Muscle layer of colon (tissue), 2 donors: ENCODE results near the gene TNFRSF17.
"Not testable (repeated sequence)": the region's sequence is repeated elsewhere in the genome, so short reads cannot be mapped to it uniquely, and the experiment has no call there.

Source experiments
- H3K27ac ChIP-seq: one replicate; pipeline ENCODE4 v1.7.0; 2013; ENCODE audit warnings: low read depth, mild to moderate bottlenecking, low read length, moderate library complexity
- H3K27me3 ChIP-seq, 2 donors: one replicate each; pipeline ENCODE4 v1.7.0; 2013; ENCODE audit warnings: low read length in 2 of 2, mild to moderate bottlenecking in 2 of 2; ENCODE audit not compliant: insufficient read depth in 2 of 2, control insufficient read depth in 1 of 2
- H3K36me3 ChIP-seq: one replicate; pipeline ENCODE4 v1.7.0; 2013; ENCODE audit warnings: mild to moderate bottlenecking, low read length; ENCODE audit not compliant: insufficient read depth
- H3K4me1 ChIP-seq: one replicate; pipeline ENCODE4 v1.7.0; 2013; ENCODE audit warnings: mild to moderate bottlenecking, low read length; ENCODE audit not compliant: insufficient read depth
- H3K4me3 ChIP-seq, 2 donors: one replicate each; pipeline ENCODE4 v1.7.0; 2013; ENCODE audit warnings: low read length in 2 of 2, low read depth in 1 of 2, mild to moderate bottlenecking in 1 of 2, moderate library complexity in 1 of 2
- H3K9ac ChIP-seq: one replicate; pipeline ENCODE4 v1.7.0; 2013; ENCODE audit warnings: low read length
- H3K9me3 ChIP-seq: one replicate; pipeline ENCODE4 v1.7.0; 2013; ENCODE audit warnings: mild to moderate bottlenecking, low read length
- donor health status: abdominal sarcoma.
- donor health status: Adenocarcinoma of cecum.

TNFRSF17 gene

GRCh38 chr16:11955713-11956123 lies 9.3 kb upstream of the TNFRSF17 start:
- no peaks in the 10 kb centered on the region for H3K9me3 ChIP-seq
- no peak overlapping the region for H3K4me3 ChIP-seq
- H3K9ac ChIP-seq = no peak overlapping the region
- no peaks in the 10 kb centered on the region for H3K4me1 ChIP-seq
- H3K36me3 ChIP-seq = no peaks in the 10 kb centered on the region
- no peaks in the 10 kb centered on the region for H3K27me3 ChIP-seq
- H3K27ac ChIP-seq = no peak overlapping the region

DNA sequence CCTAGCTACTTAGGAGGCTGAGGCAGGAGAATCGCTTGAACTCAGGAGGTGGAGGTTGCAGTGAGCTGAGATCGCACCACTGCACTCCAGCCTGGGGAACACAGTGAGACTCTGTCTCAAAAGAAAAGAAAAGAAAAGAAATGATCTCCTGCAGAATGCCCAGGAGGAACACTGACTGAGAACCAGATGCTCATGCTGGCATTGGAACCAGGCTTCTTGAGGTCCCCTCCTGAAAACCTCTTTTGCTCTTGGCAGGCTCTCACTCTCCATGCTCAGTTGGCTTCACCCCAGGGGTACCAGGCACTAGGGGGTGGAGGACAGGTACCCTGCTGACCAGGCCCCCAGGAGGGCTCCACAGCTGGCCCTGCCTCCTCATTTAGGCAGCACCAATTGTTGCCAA lies 8.5 kb upstream of the TNFRSF17 start:
- no peak overlapping the region for H3K27ac ChIP-seq
- H3K9ac ChIP-seq = no peak overlapping the region
- no peak overlapping the region for H3K4me3 ChIP-seq
- no peaks in the 10 kb centered on the region for H3K9me3 ChIP-seq
- no peaks in the 10 kb centered on the region for H3K36me3 ChIP-seq
- no peaks in the 10 kb centered on the region for H3K27me3 ChIP-seq
- no peaks in the 10 kb centered on the region for H3K4me1 ChIP-seq

DNA sequence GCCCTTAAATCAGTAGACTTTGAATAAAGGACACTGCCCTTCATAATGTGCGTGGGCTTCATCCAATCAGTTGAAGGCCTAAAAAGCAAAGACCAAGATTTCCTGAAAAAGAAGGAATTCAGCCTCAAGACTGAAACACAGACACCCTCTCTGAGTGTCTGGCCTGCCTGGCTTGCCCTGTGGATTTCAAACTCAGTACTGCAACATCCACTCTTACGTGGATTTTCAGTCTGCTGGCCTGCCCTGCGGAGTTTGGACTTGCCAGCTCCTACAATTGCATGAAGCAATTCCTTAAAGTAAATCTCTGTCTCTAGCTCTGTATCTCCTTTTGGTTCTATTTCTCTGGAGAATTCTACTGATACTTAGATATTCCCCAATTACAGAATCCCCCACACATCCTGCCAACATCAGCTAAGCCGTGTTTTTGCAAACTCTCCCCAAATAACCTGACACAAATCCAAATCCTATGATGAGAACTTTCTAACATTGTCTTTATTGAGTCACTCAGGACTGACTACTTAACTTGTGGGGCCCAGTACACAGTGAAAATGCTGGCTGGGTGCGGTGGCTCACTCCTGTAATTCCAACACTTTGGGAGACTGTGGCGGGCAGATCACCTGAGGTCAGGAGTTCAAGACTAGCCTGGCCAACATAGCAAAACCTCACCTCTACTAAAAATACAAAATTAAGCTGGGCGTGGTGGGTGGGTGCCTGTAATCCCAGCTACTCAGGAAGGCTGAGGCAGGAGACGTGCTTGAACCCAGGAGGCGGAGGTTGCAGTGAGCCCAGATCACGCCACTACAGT lies 7.2 kb upstream of the TNFRSF17 start:
- Histone ChIP-seq H3K9me3 (no peaks in the 10 kb centered on the region), H3K9ac (no peak overlapping the region), H3K36me3 (no peaks in the 10 kb centered on the region), H3K27me3 (no peaks in the 10 kb centered on the region), H3K27ac (no peak overlapping the region), H3K4me3 (no peak overlapping the region), H3K4me1 (no peaks in the 10 kb centered on the region)

DNA sequence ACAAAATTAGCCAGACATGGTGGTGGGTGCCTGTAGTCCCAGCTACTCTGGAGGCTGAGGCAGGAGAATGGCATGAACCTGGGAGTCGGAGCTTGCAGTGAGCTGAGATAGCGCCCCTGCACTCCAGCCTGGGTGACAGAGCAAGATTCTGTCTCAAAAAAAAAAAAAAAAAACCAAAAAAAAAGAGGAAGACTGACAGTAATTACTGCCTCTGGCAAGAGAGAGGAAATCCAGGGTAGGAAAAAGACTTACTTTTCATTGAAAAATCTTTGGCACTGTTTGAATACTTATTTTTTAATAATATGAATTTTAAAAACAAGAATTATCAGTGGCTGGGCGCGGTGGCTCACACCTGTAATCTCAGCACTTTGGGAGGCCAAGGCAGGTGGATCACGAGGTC lies 2.6 kb upstream of the TNFRSF17 start:
- H3K9ac ChIP-seq, H3K9me3 ChIP-seq, H3K27me3 ChIP-seq, H3K4me3 ChIP-seq, H3K36me3 ChIP-seq, H3K4me1 ChIP-seq, H3K27ac ChIP-seq: not testable (repeated sequence)

DNA sequence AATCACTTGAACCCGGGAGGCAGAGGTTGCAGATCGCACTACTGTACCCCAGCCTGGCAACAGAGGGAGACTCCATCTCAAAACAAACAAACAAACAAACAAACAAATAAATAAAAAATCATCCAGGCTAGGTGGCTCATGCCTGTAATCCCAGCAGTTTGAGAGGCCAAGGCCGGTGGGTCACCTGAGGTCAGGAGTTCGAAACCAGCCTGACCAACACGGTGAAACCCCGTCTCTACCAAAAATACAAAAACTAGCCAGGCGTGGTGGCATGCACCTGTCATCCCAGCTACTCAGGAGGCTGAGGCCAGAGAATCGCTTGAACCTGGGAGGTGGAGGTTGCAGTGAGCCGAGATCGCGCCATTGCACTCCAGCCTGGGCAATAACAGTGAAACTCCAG lies 2.0 kb upstream of the TNFRSF17 start:
- H3K4me3 ChIP-seq, H3K9me3 ChIP-seq, H3K27me3 ChIP-seq, H3K9ac ChIP-seq, H3K27ac ChIP-seq, H3K36me3 ChIP-seq, H3K4me1 ChIP-seq: not testable (repeated sequence)

DNA sequence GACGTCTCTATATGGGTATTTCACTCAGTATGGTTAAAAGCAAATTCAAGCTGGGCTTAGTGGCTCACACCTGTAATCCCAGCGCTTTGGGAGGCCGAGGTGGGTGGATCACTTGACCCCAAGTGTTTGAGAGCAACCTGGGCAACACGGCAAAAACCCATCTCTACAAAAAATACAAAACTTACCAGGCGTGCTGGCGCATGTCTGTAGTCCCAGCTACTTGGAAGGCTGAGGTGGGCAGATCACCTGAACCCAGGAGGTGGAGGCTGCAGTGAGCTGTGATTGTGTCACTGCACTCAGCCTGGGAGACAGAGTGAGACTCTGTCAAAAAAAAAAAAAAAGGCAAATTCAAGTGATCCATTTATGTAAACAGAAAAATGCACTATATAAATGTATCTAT lies 1.3 kb upstream of the TNFRSF17 start:
- H3K36me3 ChIP-seq = no peaks in the 10 kb centered on the region
- H3K27ac ChIP-seq = no peak overlapping the region
- no peaks in the 10 kb centered on the region for H3K4me1 ChIP-seq
- no peak overlapping the region for H3K9ac ChIP-seq
- no peaks in the 10 kb centered on the region for H3K9me3 ChIP-seq
- H3K27me3 ChIP-seq = no peaks in the 10 kb centered on the region
- no peak overlapping the region for H3K4me3 ChIP-seq

DNA sequence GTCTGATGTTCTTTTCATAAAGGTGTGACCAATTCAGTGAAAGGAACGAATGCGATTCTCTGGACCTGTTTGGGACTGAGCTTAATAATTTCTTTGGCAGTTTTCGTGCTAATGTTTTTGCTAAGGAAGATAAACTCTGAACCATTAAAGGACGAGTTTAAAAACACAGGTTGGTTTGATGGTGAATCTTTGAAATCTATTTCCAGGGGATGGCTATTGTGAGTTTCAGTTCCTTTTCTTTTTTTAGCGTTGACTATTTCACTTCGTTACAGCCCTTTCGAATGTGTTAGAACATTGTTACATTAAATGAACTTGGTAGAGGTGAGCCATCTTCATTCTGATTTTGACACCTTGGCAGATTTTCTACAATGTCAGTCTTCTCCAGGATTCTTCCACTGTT lies 1.2 kb downstream of the TNFRSF17 start:
- H3K36me3 ChIP-seq = no peaks in the 10 kb centered on the region
- H3K9ac ChIP-seq = no peak overlapping the region
- no peak overlapping the region for H3K4me3 ChIP-seq
- H3K9me3 ChIP-seq = no peaks in the 10 kb centered on the region
- no peaks in the 10 kb centered on the region for H3K4me1 ChIP-seq
- no peak overlapping the region for H3K27ac ChIP-seq
- H3K27me3 ChIP-seq = no peaks in the 10 kb centered on the region

DNA sequence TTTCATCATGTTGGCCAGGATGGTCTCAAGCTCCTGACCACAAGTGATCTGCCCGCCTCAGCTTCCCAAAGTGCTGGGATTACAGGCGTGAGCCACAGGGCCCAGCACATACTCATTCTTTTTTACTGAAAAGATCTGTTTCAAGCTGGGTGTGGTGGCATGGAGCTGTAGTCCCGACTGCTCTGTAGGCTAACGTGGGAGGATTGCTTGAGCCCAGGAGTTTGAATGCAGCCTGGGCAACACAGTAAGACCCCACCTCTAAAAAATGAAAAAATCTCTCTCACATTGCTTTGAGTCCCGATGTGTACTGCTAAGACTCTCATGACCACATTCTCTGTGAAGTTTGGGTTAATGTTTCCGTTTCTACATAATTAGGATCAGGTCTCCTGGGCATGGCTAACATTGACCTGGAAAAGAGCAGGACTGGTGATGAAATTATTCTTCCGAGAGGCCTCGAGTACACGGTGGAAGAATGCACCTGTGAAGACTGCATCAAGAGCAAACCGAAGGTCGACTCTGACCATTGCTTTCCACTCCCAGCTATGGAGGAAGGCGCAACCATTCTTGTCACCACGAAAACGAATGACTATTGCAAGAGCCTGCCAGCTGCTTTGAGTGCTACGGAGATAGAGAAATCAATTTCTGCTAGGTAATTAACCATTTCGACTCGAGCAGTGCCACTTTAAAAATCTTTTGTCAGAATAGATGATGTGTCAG lies 2.3 kb downstream of the TNFRSF17 start:
- H3K4me3 ChIP-seq = no peak overlapping the region
- H3K27me3 ChIP-seq = no peaks in the 10 kb centered on the region
- no peaks in the 10 kb centered on the region for H3K36me3 ChIP-seq
- no peak overlapping the region for H3K9ac ChIP-seq
- H3K4me1 ChIP-seq = no peaks in the 10 kb centered on the region
- no peak overlapping the region for H3K27ac ChIP-seq
- no peaks in the 10 kb centered on the region for H3K9me3 ChIP-seq

- H3K27me3 ChIP-seq = no peaks in the 10 kb centered on the region
- H3K9ac ChIP-seq = no peak overlapping the region
- H3K9me3 ChIP-seq = no peaks in the 10 kb centered on the region
- no peak overlapping the region for H3K4me3 ChIP-seq
- H3K36me3 ChIP-seq = no peaks in the 10 kb centered on the region
- no peaks in the 10 kb centered on the region for H3K4me1 ChIP-seq
- H3K27ac ChIP-seq = no peak overlapping the region
Measured at GRCh38 chr16:11968577-11968976, 3.6 kb downstream of the TNFRSF17 start.

DNA sequence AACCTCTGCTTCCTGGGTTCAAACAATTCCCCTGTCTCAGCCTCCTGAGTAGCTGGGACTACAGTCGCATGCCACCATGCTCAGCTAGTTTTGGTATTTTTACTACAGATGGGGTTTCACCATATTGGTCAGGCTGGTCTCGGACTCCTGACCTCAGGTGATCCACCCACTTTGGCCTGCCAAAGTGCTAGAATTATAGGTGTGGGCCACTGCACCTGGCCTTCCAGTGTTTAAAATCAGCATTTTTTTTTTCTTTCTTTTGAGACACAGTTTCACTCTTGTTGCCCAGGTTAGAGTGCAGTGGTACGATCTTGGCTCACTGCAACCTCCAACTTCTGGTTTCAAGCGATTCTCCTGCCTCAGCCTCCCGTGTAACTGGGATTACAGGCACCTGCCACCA lies 5.3 kb downstream of the TNFRSF17 start:
- H3K27ac ChIP-seq, H3K27me3 ChIP-seq, H3K4me1 ChIP-seq, H3K9ac ChIP-seq, H3K9me3 ChIP-seq, H3K36me3 ChIP-seq, H3K4me3 ChIP-seq: not testable (repeated sequence)

- Histone ChIP-seq H3K27me3 (no peaks in the 10 kb centered on the region), H3K9me3 (no peaks in the 10 kb centered on the region), H3K27ac (no peak overlapping the region), H3K4me1 (peaks cover 8% of the 10 kb centered on the region), H3K9ac (no peak overlapping the region), H3K4me3 (no peak overlapping the region), H3K36me3 (peaks cover 8% of the 10 kb centered on the region)
Measured at GRCh38 chr16:11972128-11972527, 7.1 kb downstream of the TNFRSF17 start.

GRCh38 chr16:11973070-11973469 lies 8.1 kb downstream of the TNFRSF17 start:
- Histone ChIP-seq H3K27ac (no peak overlapping the region), H3K27me3 (no peaks in the 10 kb centered on the region), H3K4me3 (no peak overlapping the region), H3K36me3 (peaks cover 8% of the 10 kb centered on the region), H3K9ac (no peak overlapping the region), H3K4me1 (peaks cover 15% of the 10 kb centered on the region), H3K9me3 (no peaks in the 10 kb centered on the region)
